Measurements from ENCODE around the gene IL1RAPL2. TPM values are rescaled to one million over a fixed set of nuclear protein-coding genes. Genes with fewer than 3 reads are reported as not detected.

The IL1RAPL2 gene
- total RNA-seq, 1 donor from 2014 or later: not detected

- TF ChIP-seq, protein P1, sequence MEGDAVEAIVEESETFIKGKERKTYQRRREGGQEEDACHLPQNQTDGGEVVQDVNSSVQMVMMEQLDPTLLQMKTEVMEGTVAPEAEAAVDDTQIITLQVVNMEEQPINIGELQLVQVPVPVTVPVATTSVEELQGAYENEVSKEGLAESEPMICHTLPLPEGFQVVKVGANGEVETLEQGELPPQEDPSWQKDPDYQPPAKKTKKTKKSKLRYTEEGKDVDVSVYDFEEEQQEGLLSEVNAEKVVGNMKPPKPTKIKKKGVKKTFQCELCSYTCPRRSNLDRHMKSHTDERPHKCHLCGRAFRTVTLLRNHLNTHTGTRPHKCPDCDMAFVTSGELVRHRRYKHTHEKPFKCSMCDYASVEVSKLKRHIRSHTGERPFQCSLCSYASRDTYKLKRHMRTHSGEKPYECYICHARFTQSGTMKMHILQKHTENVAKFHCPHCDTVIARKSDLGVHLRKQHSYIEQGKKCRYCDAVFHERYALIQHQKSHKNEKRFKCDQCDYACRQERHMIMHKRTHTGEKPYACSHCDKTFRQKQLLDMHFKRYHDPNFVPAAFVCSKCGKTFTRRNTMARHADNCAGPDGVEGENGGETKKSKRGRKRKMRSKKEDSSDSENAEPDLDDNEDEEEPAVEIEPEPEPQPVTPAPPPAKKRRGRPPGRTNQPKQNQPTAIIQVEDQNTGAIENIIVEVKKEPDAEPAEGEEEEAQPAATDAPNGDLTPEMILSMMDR (IDR thresholded peaks at IDR 0.05): no peak
- Histone ChIP-seq H3K27ac (no peak overlapping the region), H3K27me3 (no peaks in the 10 kb centered on the region), H3K9me3 (no peaks in the 10 kb centered on the region), H3K4me1 (no peaks in the 10 kb centered on the region), H3K4me3 (no peak overlapping the region), H3K36me3 (no peaks in the 10 kb centered on the region)
- no peak for DNase-seq (ENCODE audit: low spot score in 2 of 2)
- intact Hi-C loops (cut with DNase I): no loop called here
These were observed 741.8 kb downstream of the IL1RAPL2 start for GRCh38 chrX:105307762-105308161.

DNA sequence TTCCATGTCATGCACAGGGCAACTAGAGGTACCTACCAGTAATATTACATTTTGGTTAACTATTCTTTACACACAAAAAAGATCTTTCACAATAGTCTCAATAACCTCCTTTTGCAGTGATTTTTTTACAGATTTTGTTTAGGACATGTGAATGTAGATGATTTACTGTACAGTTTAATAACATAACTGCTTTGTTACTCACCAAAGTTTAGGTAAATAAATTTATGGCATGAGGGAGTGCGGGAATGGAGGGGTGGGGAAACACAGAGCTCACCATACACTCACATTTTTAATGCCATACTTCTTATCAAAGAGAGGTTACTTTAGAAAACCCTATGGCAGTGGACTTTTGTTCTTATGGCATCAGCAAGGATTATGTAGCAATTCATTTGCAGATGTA, 747.6 kb downstream of the IL1RAPL2 start:
- Histone ChIP-seq H3K4me1 (no peaks in the 10 kb centered on the region), H3K27ac (no peak overlapping the region), H3K36me3 (no peaks in the 10 kb centered on the region), H3K9me3 (no peaks in the 10 kb centered on the region), H3K27me3 (no peaks in the 10 kb centered on the region), H3K4me3 (no peak overlapping the region)
- DNase-seq (ENCODE audit: low spot score in 2 of 2): no peak
- intact Hi-C loops (cut with DNase I): no loop called here
- TF ChIP-seq, protein P1 (IDR thresholded peaks at IDR 0.05): no peak

DNA sequence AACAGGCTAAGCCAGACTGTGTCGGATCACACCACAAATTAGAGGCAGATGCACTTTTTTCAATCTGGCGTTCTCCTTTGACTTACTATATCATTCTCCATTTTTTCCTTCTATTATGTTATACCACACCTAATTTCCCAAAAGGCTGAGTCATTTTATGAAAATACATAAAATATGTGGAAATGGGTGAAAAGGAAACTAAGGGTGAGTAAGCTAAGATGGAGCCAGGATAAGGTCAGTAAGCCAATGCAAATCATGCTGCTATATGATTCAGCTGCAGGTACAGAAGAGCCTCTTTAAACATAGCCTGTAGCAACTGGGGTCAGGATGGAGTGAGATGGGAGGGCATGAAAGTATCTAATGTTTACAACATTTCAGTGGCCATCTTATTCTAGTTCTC, 748.5 kb downstream of the IL1RAPL2 start:
- Histone ChIP-seq H3K4me3 (no peak overlapping the region), H3K36me3 (no peaks in the 10 kb centered on the region), H3K27ac (no peak overlapping the region), H3K27me3 (no peaks in the 10 kb centered on the region), H3K9me3 (no peaks in the 10 kb centered on the region), H3K4me1 (no peaks in the 10 kb centered on the region)
- intact Hi-C loops (cut with DNase I): no loop called here
- no peak for DNase-seq (ENCODE audit: low spot score in 2 of 2)
- TF ChIP-seq, protein P1 (IDR thresholded peaks at IDR 0.05): no peak

GRCh38 chrX:105315248-105315647, 749.2 kb downstream of the IL1RAPL2 start:
- Histone ChIP-seq H3K9me3 (no peaks in the 10 kb centered on the region), H3K27me3 (no peaks in the 10 kb centered on the region), H3K36me3 (no peaks in the 10 kb centered on the region), H3K4me3 (no peak overlapping the region), H3K27ac (no peak overlapping the region), H3K4me1 (no peaks in the 10 kb centered on the region)
- no peak for DNase-seq (ENCODE audit: low spot score in 2 of 2)
- TF ChIP-seq, protein P1 (IDR thresholded peaks at IDR 0.05): no peak
- intact Hi-C loops (cut with DNase I): no loop called here

GRCh38 chrX:105317117-105317516, 751.1 kb downstream of the IL1RAPL2 start:
- DNase-seq (ENCODE audit: low spot score in 2 of 2): no peak
- Histone ChIP-seq H3K36me3 (no peaks in the 10 kb centered on the region), H3K4me1 (no peaks in the 10 kb centered on the region), H3K27me3 (no peaks in the 10 kb centered on the region), H3K27ac (no peak overlapping the region), H3K9me3 (no peaks in the 10 kb centered on the region), H3K4me3 (no peak overlapping the region)
- TF ChIP-seq, protein P1 (IDR thresholded peaks at IDR 0.05): no peak
- intact Hi-C loops (cut with DNase I): no loop called here

GRCh38 chrX:105323928-105324327, 757.9 kb downstream of the IL1RAPL2 start:
- TF ChIP-seq, protein P1 (IDR thresholded peaks at IDR 0.05): no peak
- intact Hi-C loops (cut with DNase I): no loop called here
- no peak overlapping the region for H3K4me3 ChIP-seq

More at GRCh38 chrX:105323928-105324327, 757.9 kb downstream of the IL1RAPL2 start:
- Histone ChIP-seq H3K4me1 (no peaks in the 10 kb centered on the region), H3K27ac (no peak overlapping the region), H3K27me3 (no peaks in the 10 kb centered on the region), H3K36me3 (no peaks in the 10 kb centered on the region), H3K9me3 (peaks cover 0 to 4% of the 10 kb centered on the region in 2 donors)
- DNase-seq (ENCODE audit: low spot score in 2 of 2): no peak
